ENCODE data around the gene DUSP8.
"Not testable (repeated sequence)": the region's sequence is repeated elsewhere in the genome, so short reads cannot be mapped to it uniquely, and the experiment has no call there.

Gene DUSP8

DNA sequence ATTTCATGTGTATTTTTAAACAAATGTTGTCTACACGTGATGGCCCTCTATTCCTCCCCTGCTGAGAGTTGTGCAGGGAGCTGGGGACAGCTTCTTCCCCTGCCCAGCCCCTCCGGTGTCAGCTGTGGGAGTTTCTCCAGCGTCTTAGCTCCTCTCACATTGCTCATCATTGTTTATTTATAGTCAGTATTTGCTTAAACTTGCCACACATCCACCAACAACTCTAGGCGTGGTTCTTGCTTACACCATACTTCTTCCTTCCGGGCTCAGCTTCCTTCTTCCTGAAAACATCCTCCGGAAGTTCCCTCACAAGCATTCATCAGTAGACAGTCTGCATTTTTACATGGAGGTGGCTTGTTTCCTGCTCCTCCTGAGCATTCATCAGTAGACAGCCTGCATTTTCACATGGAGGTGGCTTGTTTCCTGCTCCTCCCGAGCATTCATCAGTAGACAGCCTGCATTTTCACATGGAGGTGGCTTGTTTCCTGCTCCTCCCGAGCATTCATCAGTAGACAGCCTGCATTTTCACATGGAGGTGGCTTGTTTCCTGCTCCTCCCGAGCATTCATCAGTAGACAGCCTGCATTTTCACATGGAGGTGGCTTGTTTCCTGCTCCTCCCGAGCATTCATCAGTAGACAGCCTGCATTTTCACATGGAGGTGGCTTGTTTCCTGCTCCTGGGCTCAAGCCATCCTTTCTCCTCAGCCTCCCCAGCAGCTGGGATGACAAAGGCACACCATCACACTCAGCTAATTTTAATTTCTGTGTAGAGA, 17.3 kb upstream of the DUSP8 start:
- DNase-seq (ENCODE audit: low read depth in 2 of 2) = not testable (repeated sequence)

DNA sequence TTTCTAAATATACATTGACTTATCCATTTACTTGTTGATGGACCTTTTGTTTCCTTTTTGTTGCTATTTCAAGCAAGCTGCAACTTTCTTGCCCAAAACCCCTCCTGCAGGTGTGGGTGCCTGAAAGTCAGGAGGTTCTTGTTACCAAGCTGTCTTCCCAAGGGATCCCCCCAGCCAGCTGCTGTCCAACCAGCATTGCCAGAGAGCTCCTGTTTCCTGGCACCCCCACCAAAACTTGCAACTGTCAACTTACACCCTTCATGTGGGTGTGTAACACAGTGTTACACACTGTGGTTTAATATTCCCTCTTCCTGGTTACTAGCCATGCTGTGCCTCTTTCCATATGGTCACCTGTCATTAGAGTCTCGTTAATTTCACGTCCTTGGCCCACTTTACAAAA, 14.6 kb upstream of the DUSP8 start:
- DNase-seq (ENCODE audit: low read depth in 2 of 2) = no peak

DNA sequence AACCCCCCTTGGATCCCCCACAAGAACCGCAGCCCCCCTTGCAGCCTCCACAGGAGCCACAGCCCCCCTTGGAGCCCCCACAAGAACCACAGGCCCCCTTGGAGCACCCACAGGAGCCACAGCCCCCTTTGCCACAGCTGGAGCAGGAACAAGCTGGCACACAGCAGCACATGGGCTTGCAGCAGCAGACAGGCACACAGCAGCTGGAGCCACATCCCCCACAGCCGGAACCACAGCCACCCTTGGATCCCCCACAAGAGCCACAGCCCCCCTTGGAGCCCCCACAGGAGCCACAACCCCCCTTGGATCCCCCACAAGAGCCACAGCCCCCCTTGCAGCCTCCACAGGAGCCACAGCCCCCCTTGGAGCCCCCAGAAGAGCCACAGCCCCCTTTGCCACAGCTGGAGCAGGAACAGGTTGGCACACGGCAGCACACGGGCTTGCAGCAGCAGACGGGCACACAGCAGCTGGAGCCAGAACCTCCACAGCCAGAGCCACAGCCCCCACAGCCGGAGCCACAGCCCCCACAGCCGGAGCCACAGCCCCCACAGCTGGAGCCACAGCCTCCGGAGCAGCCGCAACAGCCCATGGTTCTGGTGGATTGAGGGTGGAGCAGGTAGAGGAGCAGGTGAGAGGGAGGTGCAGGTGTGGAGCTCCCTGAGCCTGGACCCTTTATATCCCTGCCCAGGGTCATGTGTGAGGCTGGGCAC, 12.7 kb upstream of the DUSP8 start, which contains the start of gene KRTAP5-1:
Gene KRTAP5-1, minus strand, starts transcription at position 623 of the 710 bp plus-strand sequence. Its CDS starts 34 bp downstream, at position 589.
- not testable (repeated sequence) for DNase-seq (ENCODE audit: low read depth in 2 of 2)

DNA sequence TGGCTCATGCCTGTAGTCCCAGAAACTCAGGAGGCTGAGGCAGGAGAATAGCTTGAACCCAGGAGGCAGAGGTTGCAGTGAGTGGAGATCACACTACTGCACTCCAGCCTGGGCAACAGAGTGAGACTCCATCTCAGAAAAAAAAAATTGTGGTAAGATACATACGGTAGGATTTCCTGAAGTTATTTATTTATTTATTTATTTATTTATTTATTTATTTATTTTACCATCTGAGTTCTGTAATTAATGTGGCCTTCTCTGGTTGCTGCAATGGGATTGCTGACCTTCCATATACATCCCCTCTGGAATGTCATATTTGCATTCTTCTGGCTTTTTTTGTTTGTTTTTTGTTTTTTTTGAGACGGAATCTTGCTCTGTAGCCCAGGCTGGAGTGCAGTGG, 10.8 kb upstream of the DUSP8 start:
- not testable (repeated sequence) for DNase-seq (ENCODE audit: low read depth in 2 of 2)

DNA sequence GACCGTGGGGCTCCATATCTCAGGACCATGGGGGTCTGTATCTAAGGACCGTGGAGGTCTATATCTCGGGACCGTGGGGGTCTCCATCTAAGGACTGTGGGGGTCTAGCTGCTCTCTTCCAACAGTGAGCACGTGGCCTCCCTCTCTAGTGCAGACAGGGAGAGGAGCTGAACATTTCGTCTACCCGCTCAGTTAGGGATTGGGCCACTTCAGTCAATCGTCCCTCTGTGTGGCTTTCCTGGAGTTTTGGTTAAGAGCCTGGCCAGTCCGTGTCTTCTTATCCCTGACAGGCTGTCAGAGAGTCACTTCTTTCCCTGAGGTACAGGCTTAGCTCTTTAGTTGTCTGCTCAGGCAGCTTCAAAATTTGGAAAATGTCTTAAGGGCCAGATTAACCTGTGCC, 9.9 kb upstream of the DUSP8 start:
- no peak for DNase-seq (ENCODE audit: low read depth in 2 of 2)

DNA sequence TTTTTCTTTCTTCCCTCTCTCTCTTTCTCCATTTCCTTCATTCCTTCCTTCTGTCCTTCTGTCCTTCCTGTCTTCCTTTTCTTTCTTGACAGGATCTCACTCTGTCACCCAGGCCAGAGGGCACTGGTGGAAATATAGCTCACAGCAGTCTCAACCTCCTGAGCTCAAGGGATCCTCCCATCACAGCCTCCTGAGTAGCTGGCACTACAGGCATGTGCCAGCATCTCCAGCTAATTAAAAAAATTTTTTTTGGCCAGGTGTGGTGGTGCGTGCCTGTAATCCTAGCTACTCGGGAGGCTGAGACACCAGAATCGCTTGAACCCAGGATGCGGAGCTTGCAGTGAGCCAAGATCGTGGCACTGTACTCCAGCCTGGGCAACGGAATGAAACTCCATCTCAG, 4.8 kb upstream of the DUSP8 start:
- DNase-seq (ENCODE audit: low read depth in 2 of 2) = no peak

DNA sequence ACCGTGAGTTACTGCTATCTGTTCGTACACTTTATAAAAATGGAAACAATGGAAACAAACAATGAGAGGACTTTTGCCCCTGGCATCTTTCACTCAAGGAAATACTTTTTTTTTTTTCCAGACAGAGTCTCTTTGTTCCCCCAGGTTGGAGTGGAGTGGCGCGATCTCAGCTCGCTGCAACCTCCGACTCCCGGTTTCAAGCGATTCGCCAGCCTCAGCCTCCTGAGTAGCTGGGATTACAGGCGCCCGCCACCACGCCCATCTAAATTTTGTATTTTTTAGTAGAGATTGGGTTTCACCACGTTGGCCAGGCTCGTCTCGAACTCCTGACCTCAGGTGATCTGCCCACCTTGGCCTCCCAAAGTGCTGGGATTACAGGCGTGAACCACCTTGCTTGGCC, 3.7 kb upstream of the DUSP8 start:
- not testable (repeated sequence) for DNase-seq (ENCODE audit: low read depth in 2 of 2)

DNA sequence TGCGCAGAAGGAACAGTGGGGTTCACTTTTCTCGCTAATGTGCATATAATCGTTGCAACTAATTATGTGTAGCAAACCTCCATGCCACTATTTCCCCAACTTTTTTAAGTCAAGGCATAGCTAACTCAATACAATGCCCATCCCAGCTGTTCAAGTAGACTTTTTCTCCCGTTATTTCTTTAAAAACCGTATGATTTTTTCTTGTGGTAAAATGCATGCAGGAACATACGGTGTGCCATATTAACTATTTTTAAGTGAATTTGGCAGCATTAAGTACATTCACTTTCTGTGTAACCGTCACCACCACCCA, 2.8 kb upstream of the DUSP8 start:
- DNase-seq (ENCODE audit: low read depth in 2 of 2) = no peak

DNA sequence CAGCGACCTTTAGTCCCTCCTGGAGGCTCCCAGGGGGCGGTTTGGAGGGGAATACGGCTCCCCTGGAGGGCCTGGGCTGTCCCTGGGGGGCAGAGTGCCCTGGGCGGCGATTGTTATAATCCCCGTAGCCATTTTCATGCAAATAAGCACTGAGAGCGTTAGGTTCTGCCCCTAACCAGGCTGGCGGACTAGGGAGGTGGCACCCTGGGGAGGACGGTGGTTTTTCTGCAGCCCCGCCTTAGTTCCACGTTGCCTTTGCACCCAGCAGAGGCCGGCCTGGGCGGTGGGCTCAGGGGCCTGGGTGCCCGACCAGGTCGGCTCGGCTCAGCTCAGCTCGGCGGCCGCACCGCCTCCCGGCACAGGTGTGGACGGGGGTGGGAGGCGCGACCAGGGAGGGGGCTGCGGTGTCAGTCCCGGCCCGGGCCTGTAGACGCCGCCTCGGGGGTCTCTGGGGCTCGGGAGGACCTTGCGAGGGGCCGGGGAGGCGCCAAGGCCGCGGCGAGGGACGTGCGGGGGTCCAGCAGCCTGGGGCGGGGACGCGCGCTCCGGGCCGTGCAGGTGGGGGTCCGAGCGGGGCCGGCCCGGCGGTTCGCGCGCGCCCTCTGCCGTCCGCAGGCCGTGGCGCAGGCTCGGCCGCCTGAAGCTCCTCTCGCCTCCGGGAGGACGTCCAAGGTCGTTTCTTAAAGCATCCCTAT, 2.3 kb upstream of the DUSP8 start:
- DNase-seq (ENCODE audit: low read depth in 2 of 2) = peak in 1 of 2 donors; percentile 45

DNA sequence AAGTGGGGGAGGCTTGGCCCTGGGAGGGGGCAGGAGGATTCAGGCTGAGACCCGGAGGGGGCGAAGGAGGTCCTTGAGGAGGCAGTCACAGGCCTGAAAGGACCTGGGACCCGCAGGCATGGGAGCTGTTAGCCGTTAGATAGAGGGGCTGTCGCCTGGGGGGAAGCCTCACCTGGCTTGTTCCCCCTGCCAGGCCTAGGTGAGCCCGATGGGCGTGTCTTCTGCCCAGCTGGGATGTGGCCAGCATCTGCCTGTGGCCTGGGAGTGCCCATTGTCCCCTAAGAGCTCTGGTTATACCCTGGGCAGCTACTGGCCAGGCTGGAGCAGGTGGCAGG, 1.8 kb upstream of the DUSP8 start:
- no peak for DNase-seq (ENCODE audit: low read depth in 2 of 2)

DNA sequence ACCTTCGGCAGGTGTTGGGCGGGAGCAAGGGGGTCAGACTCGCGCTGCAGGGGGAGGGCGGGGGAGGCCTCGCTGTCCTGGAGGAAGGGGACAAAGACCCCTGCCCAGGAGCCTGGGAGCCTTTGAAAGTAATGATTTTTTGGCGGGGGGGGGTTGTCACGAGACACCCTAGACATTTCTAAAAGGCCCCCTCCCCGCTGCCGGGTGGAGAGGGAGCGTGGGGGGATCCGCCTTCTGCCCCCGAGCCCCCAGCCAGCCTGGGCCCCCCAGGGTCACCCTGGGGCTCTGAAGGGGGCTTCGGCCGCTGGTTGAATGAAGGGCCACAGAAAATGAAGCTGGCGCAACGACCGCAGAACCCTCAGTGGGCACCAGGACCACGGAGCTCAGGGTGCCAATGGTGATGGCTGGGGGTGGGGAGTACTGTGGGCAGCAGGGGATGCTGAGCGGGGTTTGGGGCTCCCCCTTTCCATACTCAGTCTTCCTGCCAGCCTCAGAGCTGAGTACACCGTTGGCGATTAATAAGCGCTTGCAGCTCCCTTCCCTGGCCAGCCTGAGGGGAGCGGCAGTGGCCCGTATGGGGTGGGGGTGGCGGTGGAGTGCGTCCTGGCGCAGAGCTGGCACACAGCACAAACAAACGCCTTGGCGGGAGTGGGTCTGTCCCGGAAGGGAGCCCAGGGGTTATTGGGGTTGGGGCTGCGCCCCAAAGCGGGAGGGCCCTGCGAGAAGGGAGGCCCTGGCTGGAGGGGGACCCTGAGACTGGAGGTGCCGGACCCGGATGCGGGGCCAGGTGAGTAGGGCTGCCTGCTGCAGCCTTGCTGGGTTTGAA, 1.2 kb upstream of the DUSP8 start:
- no peak for DNase-seq (ENCODE audit: low read depth in 2 of 2)

DNA sequence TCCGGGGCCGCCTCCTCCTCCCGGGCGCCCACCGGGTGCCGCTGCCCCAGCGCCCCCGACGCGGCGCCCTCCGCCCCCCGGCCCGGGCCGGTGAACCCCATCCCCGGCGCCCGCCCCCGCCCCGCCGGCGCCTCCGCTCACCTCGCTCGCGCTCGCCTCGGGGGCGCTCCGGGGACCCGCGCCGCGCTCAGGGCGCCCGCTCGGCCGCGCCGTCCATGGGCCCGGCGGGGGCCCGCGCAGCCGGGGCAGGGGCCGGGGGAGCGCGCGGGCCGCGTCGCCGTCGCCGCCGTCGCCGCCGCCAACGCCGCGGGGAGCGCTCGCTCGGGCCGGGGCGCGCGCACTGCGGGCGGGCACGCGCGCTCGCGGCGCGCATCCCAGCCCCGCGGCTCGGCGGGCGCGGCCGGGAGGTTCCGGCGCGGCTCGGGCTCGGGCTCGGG, 293 bp downstream of the DUSP8 start:
- no peak for DNase-seq (ENCODE audit: low read depth in 2 of 2)

DNA sequence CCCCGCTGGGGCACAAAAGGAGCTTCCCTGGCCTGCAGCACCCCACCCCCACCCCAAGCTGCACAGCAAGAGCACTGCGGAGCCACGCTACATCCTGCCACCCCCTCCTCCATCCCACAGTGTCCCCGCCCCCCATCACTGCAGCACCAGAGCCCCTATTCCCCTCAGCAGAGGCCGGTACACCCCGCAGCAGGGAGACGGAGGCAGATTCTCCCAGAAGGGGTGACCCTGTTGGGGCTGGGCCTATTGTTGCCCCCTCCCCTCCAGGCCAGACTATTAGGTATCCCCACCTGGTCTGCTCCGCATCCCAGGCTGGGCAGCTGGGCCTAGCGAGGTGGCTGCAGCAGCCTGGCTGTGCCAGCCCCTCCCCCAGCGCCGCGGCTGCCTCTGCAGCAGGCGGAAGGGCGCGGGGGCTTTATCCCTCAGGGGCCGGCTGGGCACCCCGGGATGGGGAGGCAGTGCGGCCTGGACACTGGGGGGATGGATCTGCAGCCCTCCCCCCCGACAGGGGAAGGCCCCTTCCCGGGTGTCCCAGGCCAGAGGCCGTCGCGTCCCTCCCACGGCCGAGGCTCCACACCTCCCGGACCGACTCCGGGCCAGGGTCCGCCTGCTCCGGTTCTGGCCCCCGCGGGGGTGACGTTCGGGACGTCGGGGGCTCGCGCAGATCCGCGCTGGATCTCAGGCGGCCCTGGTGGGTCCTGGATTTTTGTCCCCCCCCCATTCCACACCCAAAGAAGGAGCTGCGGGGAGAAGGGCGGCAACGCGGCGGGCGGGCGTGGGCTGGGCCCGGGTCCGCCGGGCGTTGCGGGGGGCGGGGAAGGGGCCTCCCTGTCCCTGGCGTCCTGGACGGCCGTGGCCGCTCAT, 943 bp downstream of the DUSP8 start:
- DNase-seq (ENCODE audit: low read depth in 2 of 2) = peak in 1 of 2 donors; percentile 39

DNA sequence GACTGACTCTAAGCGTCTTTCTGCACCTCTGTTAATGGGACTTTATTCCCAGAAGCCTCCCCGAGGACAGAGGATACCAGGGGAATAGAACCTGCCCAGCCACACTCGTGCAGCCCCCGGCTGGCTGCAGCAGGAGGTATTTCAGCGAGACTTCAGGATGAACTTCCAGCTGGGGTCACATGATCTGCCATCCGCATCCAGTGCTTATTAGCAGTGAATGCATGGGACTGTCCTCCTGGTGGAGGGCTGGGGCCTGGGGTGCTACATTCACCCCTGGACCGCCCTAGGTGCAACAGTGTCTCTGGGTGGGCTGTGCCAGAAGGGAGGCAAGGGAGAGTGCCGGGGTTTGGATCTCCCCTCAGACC, 1.6 kb downstream of the DUSP8 start:
- DNase-seq (ENCODE audit: low read depth in 2 of 2) = no peak

DNA sequence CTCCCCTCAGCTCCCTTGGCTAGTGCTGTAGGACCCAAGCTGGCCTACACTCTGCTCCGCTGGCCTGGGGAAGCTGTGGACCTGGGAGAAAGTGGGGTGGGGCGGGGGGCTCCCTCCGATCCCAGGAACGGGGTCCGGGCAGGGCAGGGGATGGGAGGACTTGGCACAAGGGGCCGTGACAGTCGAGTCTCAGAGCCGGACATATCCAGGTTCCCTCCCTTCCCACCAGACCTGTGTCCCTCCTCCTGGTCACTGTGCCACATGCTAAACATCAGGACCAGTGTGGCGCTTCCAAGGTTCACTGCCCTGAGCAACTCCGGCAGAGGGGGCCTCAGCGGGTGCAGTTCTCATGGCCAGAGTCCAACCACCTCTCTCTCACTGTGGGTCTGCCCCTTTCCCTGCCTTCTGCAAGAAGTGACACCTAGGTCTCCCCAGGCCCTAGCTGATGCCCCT, 2.0 kb downstream of the DUSP8 start:
- DNase-seq (ENCODE audit: low read depth in 2 of 2) = no peak

DNA sequence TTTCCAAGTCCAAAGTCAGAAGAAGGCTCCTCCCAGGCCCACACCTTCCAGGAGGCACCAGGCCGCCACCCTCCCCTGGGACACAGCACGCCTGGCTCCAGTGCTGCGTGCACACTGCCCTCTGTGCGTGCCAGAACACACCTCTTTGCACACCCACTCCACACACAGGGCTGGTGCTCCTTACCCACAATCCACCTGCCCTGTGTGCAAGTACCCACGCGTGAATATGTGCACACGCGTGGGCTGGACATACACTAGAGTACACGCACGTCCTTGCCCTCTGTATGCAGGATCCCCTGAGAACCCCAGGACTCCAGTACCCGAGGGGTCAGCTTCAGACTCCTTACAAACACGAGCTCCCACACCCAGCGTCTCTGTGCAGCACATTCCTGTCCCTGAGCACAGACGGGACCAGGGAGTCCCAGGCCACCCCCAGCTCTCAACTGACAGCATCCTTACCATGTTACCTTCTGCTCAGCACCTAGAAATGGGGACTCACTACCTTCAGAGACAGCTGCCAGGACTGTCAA, 2.8 kb downstream of the DUSP8 start:
- no peak for DNase-seq (ENCODE audit: low read depth in 2 of 2)

DNA sequence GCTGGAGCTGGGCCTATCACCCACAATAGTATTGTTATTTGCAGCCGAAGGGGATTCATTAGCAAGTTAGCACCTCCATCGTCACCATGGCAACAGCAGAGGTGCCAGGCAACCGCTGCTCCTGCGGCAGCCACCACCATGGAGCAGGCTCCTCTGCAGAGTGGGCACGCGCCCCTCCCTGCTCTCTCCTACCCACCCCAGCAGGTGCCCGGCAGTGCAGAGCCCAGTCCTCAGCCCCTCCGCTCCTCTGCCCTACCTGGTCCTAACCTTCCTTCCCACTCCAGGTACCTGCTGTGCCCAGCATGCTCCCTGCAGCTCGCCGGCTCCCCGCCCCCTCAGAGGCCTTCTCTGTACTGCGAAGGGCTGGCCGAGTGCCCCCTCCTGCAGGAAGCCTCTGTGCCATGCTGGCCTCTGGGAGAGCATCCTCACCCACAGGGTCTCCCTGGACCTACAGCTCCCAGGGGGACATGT, 3.6 kb downstream of the DUSP8 start:
- DNase-seq (ENCODE audit: low read depth in 2 of 2) = peak in 1 of 2 donors; percentile 53

DNA sequence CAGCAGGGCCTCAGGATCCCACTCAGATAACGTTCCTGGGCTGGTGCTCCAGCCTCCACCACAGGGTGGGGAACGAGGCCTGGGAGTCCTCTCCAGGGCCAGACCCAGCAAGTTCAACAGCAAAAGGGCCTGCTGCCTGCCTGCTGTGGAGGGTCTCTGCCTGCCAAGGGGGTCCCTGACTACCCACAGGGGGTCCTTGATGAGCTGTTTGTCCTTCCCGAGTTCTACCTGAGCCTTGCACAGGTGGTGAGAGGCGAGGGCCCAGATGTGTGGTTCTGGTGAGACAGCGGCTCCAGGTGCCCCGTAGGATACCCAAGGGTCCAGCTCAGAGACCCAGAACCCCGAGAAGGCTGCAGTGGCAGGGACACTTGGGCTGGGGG, 4.4 kb downstream of the DUSP8 start:
- DNase-seq (ENCODE audit: low read depth in 2 of 2) = no peak

DNA sequence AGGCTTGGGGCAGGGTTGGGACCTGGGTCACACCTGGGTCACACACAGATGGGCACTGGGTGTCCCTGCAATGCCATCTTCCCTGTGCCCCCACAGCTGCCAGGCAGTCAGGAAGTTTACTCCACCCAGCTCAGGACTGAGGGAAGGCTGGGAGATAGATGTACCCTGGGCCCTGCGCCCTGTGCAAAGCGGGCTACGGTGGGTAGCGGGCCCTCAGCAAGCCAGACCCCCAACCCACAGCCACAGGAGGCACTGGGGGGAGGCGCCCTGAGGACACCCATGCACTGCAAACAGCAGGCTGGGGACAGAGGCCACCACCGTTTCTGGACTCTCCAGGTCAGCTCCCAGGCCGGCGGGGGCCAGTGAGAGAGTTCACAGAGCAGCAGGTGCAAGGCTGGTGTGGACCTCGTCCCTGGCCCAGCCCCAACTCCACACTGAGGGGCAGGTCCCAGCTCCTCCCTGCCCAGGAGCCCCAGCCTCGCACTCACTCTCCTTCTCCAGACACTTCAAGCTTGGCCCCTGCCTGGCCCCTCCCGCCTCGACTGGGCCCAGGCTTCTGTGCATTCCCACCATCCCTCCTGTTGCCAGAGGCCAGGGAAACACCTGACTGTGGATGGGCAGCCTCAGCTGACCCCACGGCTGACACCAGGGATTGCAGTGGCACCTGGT, 4.9 kb downstream of the DUSP8 start:
- no peak for DNase-seq (ENCODE audit: low read depth in 2 of 2)
